GM21367 (cell line): ENCODE data around the gene UAP1.

ENCODE experiments used
- ATAC-seq: cut with Tn5 transposase; IDR thresholded peaks from one replicate; pipeline ENCODE4 v1.9.1; 2021; ENCODE audit not compliant: unreplicated experiment

The UAP1 gene

DNA sequence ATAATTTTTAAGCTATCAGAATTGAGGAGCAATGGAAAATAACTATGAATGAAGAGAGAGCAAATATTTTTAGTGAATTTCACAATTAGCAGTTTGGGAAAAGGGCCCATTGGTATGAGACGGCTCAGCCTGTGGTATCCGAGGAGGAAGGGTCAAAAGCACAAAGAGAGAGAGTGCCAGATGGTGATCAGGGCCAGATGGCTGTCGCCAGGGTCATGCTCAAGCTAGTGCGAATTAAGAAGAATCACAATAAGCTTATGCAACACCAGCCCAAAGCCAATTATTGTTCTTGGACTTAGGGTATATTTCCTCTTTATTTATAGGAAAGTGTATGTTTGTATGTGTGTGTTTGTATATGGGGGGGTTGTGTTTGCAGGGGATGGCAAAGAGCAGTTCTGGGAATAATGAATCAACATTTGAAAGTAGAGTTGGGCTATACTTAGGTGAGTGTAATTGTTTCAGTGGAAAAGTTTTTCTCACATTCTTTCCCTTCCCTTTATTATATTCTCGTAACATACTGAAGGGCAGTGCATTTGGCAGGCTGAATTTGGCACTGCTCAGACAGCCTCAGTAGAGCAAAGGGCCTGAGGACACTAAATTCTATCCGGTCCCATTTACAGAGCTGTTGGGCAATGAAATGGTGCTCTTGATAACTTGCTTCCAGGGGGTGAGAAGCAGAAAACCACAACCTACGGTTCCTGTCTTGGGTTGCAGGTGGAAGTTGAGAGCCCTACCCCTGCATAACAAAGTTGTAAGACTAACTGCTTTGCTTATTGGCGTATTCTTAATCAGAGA lies 51.3 kb downstream of the UAP1 start:
- ATAC-seq, result no peak

GRCh38 chr1:162616848-162617247 lies 55.3 kb downstream of the UAP1 start:
- ATAC-seq, result no peak

DNA sequence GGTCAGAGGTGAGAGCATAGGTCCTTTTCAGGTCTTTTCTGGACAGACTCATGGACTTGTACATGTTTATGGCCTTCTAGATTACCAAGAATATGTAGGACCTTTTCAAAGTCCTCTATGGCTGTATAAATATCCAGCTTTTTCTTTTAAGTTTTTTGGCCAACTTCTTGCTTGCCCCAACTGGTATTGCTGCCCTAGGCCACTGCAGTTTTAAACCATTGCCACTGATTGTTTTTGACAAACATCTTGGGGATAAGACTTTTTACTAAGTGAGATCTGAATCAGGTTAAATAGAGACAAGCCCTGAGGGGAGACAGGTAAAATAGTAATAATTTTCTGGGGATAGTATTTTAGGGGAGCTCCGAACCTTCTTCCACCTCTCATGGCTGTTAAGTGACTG lies 56.0 kb downstream of the UAP1 start:
- ATAC-seq, result no peak

GRCh38 chr1:162619076-162619475 lies 57.6 kb downstream of the UAP1 start:
- ATAC-seq, result no peak

DNA sequence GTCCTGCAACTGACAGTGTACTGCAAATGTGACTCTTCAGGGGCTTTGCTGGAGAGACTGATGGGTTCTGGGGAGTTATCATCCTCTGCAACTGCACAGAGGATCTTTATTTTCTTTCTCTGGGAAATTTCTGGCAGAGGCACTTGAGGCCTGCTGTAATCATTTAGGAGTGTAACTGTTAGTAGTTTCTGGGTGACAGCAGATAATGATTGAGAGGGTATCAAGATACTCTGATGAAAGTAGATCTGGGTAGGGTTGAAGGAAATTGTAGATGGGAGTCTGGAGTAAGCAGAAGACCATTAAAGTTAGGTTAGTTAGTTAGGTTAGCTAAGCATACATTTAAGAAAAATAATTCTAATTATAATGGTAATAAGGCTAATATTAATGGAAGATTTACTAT lies 59.7 kb downstream of the UAP1 start:
- no peak for ATAC-seq

- no peak for ATAC-seq
These were observed 64.2 kb downstream of the UAP1 start for GRCh38 chr1:162625679-162626078.

GRCh38 chr1:162626094-162626493 lies 64.6 kb downstream of the UAP1 start:
- no peak for ATAC-seq

- no peak for ATAC-seq
These were observed 65.2 kb downstream of the UAP1 start for GRCh38 chr1:162626761-162627160.

DNA sequence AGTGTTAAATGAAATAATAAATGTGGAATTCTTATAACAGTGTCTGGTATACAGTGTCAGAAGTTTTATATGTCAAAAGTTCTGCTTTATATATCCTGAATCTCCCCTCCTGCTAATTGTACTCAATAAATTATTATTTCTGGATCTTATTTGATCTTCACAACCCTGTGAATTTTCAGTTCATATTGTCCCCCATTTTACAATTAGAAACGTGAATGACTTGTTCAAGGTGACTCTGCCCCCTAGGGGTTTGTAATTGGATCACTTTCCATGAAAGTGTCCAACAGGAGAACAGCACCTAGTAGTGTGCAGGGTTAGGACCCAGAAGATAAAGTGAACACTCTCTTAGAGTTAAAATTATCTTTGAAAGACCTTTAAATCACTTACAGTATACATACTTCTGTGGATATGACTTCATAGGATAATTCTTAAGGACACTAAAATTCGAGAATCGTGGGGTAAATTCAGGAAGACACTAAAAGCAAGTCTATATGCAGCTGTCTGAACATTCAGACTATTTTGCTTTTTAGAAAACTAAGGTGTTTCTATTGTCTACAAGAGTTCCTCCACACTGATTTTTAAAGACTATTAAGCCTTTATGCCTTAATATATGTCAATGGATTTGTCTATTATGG lies 66.3 kb downstream of the UAP1 start:
- no peak for ATAC-seq

GRCh38 chr1:162629077-162629627 lies 67.6 kb downstream of the UAP1 start:
- no peak for ATAC-seq

GRCh38 chr1:162629651-162630050 lies 68.1 kb downstream of the UAP1 start:
- ATAC-seq, result no peak

- no peak for ATAC-seq
These were observed 70.1 kb downstream of the UAP1 start for GRCh38 chr1:162631546-162632191.

DNA sequence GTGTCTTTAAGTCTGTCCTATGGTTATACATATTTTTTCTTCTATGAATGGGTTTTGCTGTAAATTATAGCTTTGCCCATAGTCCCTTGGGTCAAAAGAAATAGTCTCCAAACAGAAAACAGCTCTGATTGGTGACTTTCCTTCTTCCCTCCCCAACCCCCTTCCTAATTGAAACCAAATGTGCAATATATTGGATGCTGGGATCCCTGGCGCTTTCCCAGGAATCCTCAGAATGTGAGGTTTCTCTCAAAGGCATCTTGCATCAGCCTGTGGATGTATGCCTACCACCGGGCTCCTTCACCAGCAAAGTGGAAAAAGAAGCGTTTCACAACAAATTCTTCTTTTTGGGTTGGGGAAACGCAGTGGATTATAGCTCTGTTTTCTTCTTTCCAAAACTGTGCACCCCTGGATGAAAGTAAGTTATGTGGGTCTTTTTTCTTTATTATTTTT lies 70.7 kb downstream of the UAP1 start, which contains the start of gene DDR2:
DDR2 (plus strand) TSS at position 248 of the 450 bp plus-strand sequence. CDS start 86,600 bp downstream, outside the sequence.
- ATAC-seq, result no peak

DNA sequence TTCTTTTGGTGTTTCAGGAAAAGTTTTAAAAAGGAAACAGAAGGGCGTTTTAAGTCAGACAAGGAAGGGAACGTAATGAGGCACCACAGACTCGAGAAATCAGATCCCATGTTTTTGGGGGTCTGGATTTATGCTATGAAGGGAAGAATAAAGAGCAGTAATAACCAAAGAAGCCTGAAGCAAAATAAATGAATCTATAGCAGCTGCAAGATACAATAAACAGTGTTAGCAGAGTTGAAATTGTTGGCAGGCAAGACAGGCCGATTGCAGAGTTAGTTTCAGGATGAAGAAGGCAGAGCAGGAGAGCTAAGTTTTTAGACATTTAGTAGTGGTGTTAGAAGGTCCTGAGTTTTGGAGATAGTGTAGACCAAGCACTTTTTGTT lies 71.2 kb downstream of the UAP1 start:
- ATAC-seq, result no peak

DNA sequence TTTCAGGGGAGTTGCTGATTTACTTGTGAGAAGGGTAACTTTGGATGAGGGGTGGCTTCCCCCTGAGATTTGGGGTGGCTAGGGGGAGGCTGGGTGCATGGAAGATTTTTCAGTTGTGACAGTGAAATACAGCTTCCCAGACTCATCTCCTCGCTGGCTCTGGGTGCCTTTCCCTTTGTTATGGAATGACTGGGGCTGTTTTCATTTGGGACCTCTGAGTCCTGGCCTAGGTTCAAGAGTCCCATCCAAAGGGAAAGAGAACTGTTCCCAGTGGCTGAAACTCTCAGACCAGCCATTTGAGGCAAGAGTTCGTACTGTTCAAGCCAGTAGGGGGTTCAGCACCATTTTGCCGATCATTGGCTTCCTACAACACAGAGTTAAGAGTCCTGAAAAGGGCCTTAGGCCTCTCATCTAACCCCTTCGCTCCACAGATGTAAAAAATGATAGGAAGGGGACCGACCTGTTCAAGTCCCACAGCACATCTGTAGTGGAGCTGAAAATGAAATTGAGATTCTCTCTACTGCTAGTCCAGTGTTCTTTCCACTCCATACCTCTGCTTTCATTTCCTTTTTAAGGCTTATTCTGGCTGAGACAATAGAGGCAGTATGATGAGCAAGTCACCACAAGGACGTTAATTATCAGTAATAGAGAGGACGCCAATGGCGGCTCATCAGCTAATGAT lies 71.7 kb downstream of the UAP1 start:
- ATAC-seq, result peak; percentile 66

- ATAC-seq, result no peak
These were observed 73.9 kb downstream of the UAP1 start for GRCh38 chr1:162635418-162635817.

DNA sequence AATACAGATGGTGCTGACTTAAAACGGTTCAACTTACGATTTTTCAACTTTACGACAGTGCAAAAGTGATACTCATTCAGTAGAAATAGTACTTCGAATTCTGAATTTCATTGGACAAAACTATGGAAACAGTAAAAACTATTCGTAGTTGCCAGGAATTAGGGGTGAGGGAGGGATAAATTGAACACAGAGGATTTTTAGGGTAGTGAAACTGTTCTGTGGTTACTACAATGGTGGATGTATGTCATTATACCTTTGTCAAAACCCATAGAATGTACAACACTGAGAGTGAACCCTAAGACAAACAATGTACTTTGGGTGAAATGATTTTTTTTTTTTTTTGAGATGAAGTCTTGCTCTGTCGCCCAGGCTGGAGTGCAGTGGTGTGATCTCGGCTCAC lies 78.2 kb downstream of the UAP1 start:
- peak; percentile 49 for ATAC-seq

GRCh38 chr1:162641114-162641513 lies 79.6 kb downstream of the UAP1 start:
- ATAC-seq, result no peak

DNA sequence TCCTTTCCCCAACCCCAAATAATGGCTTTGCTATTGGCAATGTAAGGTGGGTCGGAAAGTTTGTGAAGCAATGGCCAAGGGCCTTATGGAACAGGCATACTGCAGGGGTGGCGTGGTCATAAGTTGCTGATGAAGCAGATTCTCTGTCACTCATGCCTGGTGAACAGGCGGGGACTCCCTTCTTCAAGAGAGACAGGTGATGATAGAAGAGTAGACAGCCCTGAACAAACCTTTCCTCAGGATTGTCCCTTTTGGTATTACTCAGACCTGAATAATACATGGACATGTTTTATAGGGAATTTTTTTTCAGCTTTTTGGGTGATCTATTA lies 83.4 kb downstream of the UAP1 start:
- no peak for ATAC-seq

DNA sequence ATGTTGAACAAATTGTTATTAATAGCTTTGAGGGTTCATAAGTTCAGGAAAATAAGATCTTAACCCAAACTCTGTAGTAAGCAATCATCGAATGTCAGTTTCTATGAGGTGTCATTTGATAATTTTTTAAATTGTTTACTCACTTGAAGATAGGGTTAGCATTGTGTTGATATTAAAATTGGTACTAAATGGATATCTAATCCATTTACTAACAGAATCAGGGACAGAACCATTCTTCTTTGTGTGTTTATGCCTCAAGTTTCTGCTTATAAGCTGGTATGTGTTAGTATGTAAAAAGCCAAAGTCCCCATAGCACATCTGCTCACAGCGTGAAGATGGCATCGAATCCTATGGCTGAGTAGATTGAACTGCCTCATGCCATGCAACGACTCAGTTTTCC lies 84.1 kb downstream of the UAP1 start:
- no peak for ATAC-seq

DNA sequence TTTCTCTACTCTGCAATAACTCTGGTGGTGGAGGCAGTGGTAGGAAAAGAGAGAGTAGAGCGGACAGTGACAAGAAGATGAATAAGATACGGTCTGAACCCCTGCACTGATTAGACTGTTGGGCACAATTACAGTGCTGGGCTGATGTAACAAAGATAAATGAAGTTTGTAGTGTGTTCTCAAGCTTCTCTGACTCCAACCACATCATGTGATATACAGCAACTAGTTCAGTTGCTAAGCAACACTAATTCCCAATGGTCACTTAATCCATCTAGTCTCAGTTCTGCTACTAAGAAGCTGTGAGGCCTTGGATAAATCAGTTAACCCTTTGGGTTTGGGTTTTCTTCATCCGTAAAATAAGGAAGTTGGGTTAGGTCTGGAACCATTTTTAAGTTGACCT lies 88.1 kb downstream of the UAP1 start:
- no peak for ATAC-seq
